GM12801 (cell line): ENCODE measurements around the gene ARL2.

ENCODE experiments used
- TF ChIP-seq, protein P1 (sequence below): IDR thresholded peaks from one replicate; pipeline ENCODE4 v1.5.1; 2011; ENCODE audit warnings: control low read depth; ENCODE audit not compliant: insufficient read length; ENCODE audit errors: extremely low read depth

The ARL2 gene

DNA sequence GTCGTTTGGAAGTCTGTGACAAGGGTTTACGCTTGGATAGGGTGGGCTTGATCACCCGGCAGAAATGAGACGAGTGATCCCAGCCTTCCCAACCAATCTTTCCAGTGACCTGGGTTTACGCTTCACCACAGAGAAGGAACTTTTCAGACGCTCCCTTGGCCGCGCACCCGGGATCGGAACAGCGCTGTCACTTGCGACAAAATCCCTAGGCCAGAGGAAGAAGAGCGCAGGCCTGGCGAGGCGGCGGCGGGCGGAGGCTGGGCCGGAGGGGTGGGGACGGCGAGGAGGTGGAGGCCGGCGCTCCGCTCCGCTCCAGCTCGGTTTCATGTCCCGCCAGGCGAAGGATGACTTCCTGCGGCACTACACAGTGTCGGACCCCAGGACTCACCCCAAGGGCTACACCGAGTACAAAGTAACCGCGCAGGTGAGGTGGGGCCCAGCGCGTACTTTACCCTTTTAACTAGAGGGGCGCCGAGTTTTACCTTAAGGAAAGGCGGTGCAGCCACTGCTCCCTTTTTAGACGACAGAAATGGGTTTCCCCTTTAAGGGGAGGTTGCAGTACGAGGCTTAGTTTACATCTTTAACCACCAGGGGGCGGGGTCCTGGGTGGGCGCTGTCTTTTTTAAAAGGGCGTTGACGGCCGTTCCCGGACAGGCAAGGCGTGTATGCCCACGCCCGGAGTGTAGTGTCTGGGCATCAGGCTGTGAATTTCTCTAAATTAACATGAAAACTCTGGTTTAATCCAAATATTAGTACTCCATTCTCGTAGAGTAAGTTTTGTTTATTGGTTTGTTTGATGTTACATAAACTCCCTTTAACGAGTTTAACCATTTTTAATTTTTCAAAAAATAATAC lies 13.5 kb downstream of the ARL2 start, which contains the start of gene SNX15:
SNX15 (plus strand) TSS at position 227 of the 855 bp plus-strand sequence; CDS start at position 326, 99 bp downstream.
- TF ChIP-seq, protein P1, sequence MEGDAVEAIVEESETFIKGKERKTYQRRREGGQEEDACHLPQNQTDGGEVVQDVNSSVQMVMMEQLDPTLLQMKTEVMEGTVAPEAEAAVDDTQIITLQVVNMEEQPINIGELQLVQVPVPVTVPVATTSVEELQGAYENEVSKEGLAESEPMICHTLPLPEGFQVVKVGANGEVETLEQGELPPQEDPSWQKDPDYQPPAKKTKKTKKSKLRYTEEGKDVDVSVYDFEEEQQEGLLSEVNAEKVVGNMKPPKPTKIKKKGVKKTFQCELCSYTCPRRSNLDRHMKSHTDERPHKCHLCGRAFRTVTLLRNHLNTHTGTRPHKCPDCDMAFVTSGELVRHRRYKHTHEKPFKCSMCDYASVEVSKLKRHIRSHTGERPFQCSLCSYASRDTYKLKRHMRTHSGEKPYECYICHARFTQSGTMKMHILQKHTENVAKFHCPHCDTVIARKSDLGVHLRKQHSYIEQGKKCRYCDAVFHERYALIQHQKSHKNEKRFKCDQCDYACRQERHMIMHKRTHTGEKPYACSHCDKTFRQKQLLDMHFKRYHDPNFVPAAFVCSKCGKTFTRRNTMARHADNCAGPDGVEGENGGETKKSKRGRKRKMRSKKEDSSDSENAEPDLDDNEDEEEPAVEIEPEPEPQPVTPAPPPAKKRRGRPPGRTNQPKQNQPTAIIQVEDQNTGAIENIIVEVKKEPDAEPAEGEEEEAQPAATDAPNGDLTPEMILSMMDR: no peak

- TF ChIP-seq, protein P1: no peak
Measured at GRCh38 chr11:65032216-65032615, 18.3 kb downstream of the ARL2 start.

DNA sequence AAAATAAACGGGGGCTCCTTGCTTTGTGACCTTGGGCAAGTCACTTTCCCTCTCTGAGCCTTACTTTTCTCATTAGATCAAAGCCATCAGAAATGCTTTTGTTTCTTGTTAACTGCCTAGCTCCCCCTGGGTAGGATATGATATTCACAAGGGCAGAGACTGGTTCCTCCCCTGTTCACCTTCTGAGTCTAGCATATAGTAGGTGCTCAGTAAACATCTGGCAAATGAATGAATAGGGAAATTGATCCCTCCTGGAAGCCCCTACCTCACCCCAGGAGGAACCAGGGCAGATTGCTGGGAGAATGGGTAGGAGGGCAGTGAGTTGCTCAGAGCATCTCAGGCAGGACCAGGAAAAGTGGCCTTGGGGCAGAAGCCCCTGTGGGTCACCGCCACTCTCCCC lies 20.5 kb downstream of the ARL2 start:
- TF ChIP-seq, protein P1: no peak

- TF ChIP-seq, protein P1: no peak
Measured at GRCh38 chr11:65035579-65035978, 21.6 kb downstream of the ARL2 start.

GRCh38 chr11:65036931-65037330 lies 23.0 kb downstream of the ARL2 start:
- TF ChIP-seq, protein P1: no peak

DNA sequence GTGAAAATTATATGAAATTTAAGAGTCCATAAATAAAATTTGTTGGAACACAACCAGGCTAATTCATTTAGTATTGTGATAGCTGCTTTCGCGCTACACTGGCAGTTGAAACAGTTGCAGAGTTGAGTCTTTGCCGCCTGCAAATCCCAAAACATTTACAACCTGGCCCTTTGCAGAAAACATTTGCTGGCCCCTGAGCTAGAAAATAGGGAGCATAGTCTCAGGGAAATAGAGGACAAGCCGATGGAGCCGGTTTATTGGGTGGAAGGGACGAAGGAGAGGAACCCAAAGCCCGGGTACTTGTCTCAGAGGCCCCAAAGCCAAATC lies 26.5 kb downstream of the ARL2 start:
- TF ChIP-seq, protein P1: no peak

DNA sequence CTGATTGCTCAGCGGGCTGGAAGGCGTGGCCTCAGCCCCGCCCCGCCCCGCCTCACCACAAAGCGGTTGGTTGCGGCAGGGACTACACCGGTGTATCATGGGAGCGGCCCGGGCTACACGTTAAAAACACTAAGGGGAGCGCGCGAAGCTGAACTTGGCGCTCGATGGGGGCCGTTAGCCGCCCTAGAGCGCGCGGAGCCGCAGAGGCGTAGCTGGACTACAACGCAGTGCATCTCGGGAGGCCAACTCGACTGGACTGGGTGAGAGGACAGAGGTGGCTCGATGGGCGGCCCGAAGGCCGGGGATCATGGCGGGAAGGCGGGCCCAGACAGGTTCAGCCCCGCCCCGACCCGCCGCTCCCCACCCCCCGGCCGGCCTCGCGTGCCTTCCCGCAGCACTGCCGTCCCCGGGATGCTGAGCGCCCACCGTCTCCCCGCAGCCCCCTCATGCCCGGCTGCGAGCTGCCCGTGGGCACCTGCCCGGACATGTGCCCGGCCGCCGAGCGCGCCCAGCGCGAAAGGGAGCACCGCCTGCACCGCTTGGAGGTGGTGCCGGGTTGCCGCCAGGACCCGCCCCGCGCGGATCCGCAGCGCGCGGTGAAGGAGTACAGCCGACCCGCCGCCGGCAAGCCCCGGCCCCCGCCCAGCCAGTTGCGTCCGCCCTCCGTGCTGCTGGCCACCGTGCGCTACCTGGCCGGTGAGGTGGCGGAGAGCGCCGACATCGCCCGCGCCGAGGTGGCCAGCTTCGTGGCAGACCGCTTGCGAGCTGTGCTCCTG lies 27.1 kb downstream of the ARL2 start, which contains the start of gene SAC3D1:
SAC3D1 (plus strand) TSS at position 364 of the 776 bp plus-strand sequence; CDS start at position 447, 83 bp downstream.
- TF ChIP-seq, protein P1: no peak
